Tibial nerve (tissue), 4 donors: ENCODE measurements around the gene BCAS3. TPM values are rescaled to one million over a fixed set of nuclear protein-coding genes. Genes with fewer than 3 reads are reported as not detected.
A peak's percentile ranks its signal among the peaks of the same experiment; 100 is the strongest.

Experiments used
- DNase-seq, 2 donors: peaks; one replicate each; pipeline ENCODE4 v3.0.0-alpha.2; 2019; ENCODE audit warnings: low spot score in 2 of 2
- H3K27ac ChIP-seq, 4 donors: fragments of 200-600 bp; sonication (generic) in 3 of 4; one replicate each; pipeline ENCODE4 v1.5.1; 2017 to 2019; ENCODE audit warnings: mild to moderate bottlenecking in 1 of 4
- H3K27me3 ChIP-seq, 2 donors: fragments of 200-600 bp; sonication (generic) in 1 of 2; one replicate each; pipeline versions ENCODE4 v1.5.1 to v1.6.0; 2017 to 2019
- H3K36me3 ChIP-seq, 3 donors: fragments of 200-600 bp; sonication (generic); one replicate each; pipeline ENCODE4 v1.5.1; 2018 to 2019
- H3K4me1 ChIP-seq, 4 donors: fragments of 200-600 bp; sonication (generic) in 3 of 4; one replicate each; pipeline ENCODE4 v1.5.1; 2017 to 2019
- H3K4me3 ChIP-seq, 4 donors: fragments of 200-600 bp; sonication (generic) in 3 of 4; one replicate each; pipeline ENCODE4 v1.5.1; 2017 to 2019; ENCODE audit warnings: mild to moderate bottlenecking in 1 of 4, moderate library complexity in 1 of 4
- H3K9me3 ChIP-seq, 4 donors: fragments of 200-600 bp; sonication (generic) in 3 of 4; one replicate each; pipeline ENCODE4 v1.5.1; 2017 to 2019
- CTCF ChIP-seq, 5 experiments: fragments of 200-600 bp in 3 of 5; fragments of 450-650 bp in 2 of 5; sonication (generic) in 3 of 5; IDR thresholded peaks; one replicate each; pipeline ENCODE4 v1.5.1; 2016 to 2019; ENCODE audit warnings: antibody characterized with exemption in 5 of 5, mild to moderate bottlenecking in 3 of 5, moderate library complexity in 2 of 5
- EP300 ChIP-seq, 2 donors: sonication (generic); formaldehyde crosslinking; IDR thresholded peaks; one replicate each; pipeline ENCODE4 v1.6.1; 2017; ENCODE audit warnings: antibody characterized with exemption in 2 of 2, mild to moderate bottlenecking in 1 of 2
- POLR2A ChIP-seq, 2 donors: fragments of 450-650 bp; IDR thresholded peaks; one replicate each; pipeline ENCODE4 v1.6.1; 2017; ENCODE audit warnings: antibody characterized with exemption in 2 of 2, mild to moderate bottlenecking in 2 of 2, moderate library complexity in 2 of 2
- WGBS, 2 donors: methylation state at CpG; one replicate each; pipeline ENCODE4 v1.1.5; 2018; 5-methylcytosine and 5-hydroxymethylcytosine counted together
- total RNA-seq, 4 donors: library from RNA; depleted of rRNA; stranded (reverse); fragments of >200 nt; gene quantifications; one replicate each; pipeline ENCODE4 v1.1.0, GENCODE V29; 2016

Gene BCAS3
- total RNA-seq, 4 donors from 2014 or later: 26.4 to 48.1 (median 44.8) TPM

DNA sequence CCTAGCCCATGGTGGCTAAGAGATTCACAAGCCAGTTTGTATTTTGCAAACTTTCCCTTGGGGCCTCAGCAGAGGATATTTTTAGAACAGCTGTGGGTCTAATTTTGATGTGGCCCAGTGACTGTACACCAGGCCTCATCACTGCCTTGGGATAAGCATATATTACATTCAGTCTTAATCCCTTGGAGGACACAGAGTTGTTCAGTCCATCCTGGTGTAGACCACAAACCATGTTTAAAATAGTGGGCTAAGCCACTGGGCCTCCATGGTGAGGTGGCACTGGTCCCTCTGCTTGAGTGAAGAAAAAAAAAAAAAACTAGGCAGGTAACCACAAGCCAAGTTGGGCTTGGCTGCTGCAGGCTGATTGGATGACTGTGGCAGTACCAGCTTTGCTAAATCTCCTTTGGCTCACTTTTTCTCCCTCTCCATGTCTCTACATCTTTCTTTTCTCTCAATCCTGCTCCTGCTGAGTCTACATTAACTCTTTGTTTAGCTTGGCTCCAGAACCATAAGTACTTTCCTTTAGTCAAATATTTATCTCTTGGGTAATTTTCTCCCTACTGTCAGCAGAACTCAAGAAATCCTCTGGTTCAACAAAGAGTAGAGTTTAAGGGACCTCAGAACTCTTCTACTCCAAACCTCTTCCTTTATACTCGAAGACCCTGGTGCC is 602.0 kb downstream of the BCAS3 start:
- peak overlapping the region in 1 of 4 donors; percentile 28 for H3K27ac ChIP-seq
- no peaks in the 10 kb centered on the region for H3K36me3 ChIP-seq
- peaks cover 0 to 4% (median 0%) of the 10 kb centered on the region in 4 donors for H3K4me1 ChIP-seq
- no peak for DNase-seq
- no peak overlapping the region for H3K4me3 ChIP-seq
- TF ChIP-seq EP300 (IDR thresholded peaks at IDR 0.05) (no peak), POLR2A (IDR thresholded peaks at IDR 0.05) (no peak), CTCF (IDR thresholded peaks at IDR 0.05) (no peak)
- H3K9me3 ChIP-seq: no peaks in the 10 kb centered on the region
- WGBS, 2 donors: 80 to 85% methylated on average over 1 of the region's 1 CpG
- no peaks in the 10 kb centered on the region for H3K27me3 ChIP-seq

- H3K4me1 ChIP-seq: peaks cover 0 to 4% (median 0%) of the 10 kb centered on the region in 4 donors
- TF ChIP-seq EP300 (IDR thresholded peaks at IDR 0.05): no peak
- no peak for TF ChIP-seq CTCF (IDR thresholded peaks at IDR 0.05)
- no peak for TF ChIP-seq POLR2A (IDR thresholded peaks at IDR 0.05)
- peak overlapping the region in 1 of 4 donors; percentile 28 for H3K27ac ChIP-seq
- H3K4me3 ChIP-seq: no peak overlapping the region
- H3K27me3 ChIP-seq: no peaks in the 10 kb centered on the region
- no peaks in the 10 kb centered on the region for H3K9me3 ChIP-seq
- no peaks in the 10 kb centered on the region for H3K36me3 ChIP-seq
- no peak for DNase-seq
Measured at GRCh38 chr17:61280338-61280737, 602.7 kb downstream of the BCAS3 start.

DNA sequence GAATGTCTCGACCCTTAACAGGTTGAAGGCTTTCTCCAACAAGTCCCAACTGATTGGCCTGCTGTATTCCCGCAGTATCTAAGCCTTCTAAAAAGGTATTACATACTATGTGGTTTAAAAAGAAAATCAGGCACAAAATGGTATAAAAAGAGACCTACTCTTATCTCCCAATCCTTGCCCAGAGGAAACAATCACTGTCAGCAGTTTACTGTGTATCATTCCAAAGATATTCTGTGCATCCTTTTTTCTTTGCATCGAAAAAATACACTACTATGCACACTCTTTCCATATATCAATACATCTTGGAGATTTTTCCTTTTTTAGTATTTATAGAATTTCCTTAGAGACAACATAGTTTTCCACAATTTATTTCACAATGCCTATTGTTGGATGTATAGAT is 603.2 kb downstream of the BCAS3 start:
- 93 to 96% methylated on average over 3 of the region's 3 CpGs for WGBS, 2 donors

DNA sequence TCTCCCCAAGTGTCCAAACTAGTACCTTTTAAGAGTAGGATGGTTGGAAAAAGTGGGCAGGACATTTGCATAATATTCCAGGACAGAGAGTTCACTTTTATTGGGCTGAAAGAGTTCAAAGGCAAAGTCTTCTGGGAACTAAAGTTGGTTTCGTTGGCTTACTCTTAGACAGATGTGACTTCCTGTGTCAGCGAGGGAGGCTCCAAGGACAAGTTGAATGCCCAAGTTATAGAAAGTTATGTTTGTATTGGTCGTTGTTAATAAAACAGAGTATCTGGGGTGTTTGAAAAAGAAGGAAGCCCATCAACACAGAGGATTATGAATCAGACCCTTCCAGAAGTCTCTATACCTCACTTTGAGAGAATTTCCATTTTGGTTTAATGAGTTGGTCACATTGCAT is 604.7 kb downstream of the BCAS3 start:
- no peaks in the 10 kb centered on the region for H3K9me3 ChIP-seq
- no peak overlapping the region for H3K4me3 ChIP-seq
- H3K36me3 ChIP-seq: no peaks in the 10 kb centered on the region
- H3K27ac ChIP-seq: no peak overlapping the region
- H3K27me3 ChIP-seq: no peaks in the 10 kb centered on the region
- WGBS, 2 donors: 59 to 67% methylated on average over 3 of the region's 3 CpGs
- H3K4me1 ChIP-seq: peaks cover 0 to 4% (median 0%) of the 10 kb centered on the region in 4 donors
- no peak for DNase-seq
- TF ChIP-seq EP300 (IDR thresholded peaks at IDR 0.05): no peak
- no peak for TF ChIP-seq POLR2A (IDR thresholded peaks at IDR 0.05)
- TF ChIP-seq CTCF (IDR thresholded peaks at IDR 0.05): no peak

More for the DNA sequence above, 603.2 kb downstream of the BCAS3 start:
- no peak overlapping the region for H3K27ac ChIP-seq
- H3K27me3 ChIP-seq: no peaks in the 10 kb centered on the region
- DNase-seq: no peak
- no peaks in the 10 kb centered on the region for H3K36me3 ChIP-seq
- H3K9me3 ChIP-seq: no peaks in the 10 kb centered on the region
- no peak for TF ChIP-seq EP300 (IDR thresholded peaks at IDR 0.05)
- TF ChIP-seq CTCF (IDR thresholded peaks at IDR 0.05): no peak
- no peak for TF ChIP-seq POLR2A (IDR thresholded peaks at IDR 0.05)
- no peak overlapping the region for H3K4me3 ChIP-seq
- H3K4me1 ChIP-seq: peaks cover 0 to 4% (median 0%) of the 10 kb centered on the region in 4 donors

DNA sequence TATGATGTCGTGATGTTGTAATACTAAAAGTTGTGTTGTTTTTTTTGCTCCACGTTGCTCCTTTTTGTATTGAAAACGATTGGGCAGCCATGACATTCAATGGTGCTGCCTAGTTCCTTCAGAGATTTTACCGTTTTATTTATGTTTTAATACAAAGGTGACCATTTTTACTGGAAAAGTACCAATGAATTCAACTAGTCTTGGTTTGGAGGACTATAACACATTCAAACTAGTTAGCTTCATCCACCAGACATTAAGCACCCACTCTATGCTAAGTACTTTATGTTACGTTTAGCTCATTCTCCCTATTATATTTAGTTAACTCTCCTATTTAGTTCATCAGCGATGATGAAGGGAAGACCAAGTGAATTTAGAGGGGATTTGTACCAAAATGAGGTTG is 605.4 kb downstream of the BCAS3 start:
- no peak overlapping the region for H3K27ac ChIP-seq
- TF ChIP-seq EP300 (IDR thresholded peaks at IDR 0.05): no peak
- no peak for TF ChIP-seq CTCF (IDR thresholded peaks at IDR 0.05)
- no peak for TF ChIP-seq POLR2A (IDR thresholded peaks at IDR 0.05)
- no peaks in the 10 kb centered on the region for H3K36me3 ChIP-seq
- DNase-seq: no peak
- no peaks in the 10 kb centered on the region for H3K9me3 ChIP-seq
- no peaks in the 10 kb centered on the region for H3K27me3 ChIP-seq
- peaks cover 0 to 4% (median 0%) of the 10 kb centered on the region in 4 donors for H3K4me1 ChIP-seq
- H3K4me3 ChIP-seq: no peak overlapping the region
- 94% methylated on average over 6 of the region's 6 CpGs for WGBS, 2 donors
